Thoracic aorta (tissue), 2 donors: ENCODE data around the gene RGS1. TPM values are rescaled to one million over a fixed set of nuclear protein-coding genes. Genes with fewer than 3 reads are reported as not detected.

ENCODE experiments used
- ATAC-seq: fragments of 150-250 bp; one replicate; pipeline ENCODE4 v1.8.0; 2017; ENCODE audit warnings: low read depth; ENCODE audit not compliant: insufficient number of reproducible peaks, low FRiP score
- DNase-seq: peaks from one replicate; pipeline ENCODE4 v3.0.0-alpha.2; 2020; ENCODE audit warnings: low spot score
- H3K27ac ChIP-seq, 2 donors: fragments of 200-600 bp; sonication (generic); 1 replicate in 1 of 2; 2 replicates in 1 of 2; pipeline ENCODE4 v1.5.1; 2016; ENCODE audit warnings: mild to moderate bottlenecking in 2 of 2, moderate library complexity in 2 of 2
- H3K27me3 ChIP-seq: fragments of 200-600 bp; sonication (generic); replicated peaks from 2 replicates; pipeline ENCODE4 v1.6.0; 2016; ENCODE audit warnings: mild to moderate bottlenecking; ENCODE audit not compliant: insufficient read depth
- H3K36me3 ChIP-seq: fragments of 200-600 bp; sonication (generic); one replicate; pipeline ENCODE4 v1.5.1; 2016
- H3K4me1 ChIP-seq, 2 donors: fragments of 200-600 bp; sonication (generic); 1 replicate in 1 of 2; 2 replicates in 1 of 2; pipeline versions ENCODE4 v1.5.1 to v1.6.0; 2016; ENCODE audit warnings: low read depth in 2 of 2, mild to moderate bottlenecking in 1 of 2; ENCODE audit not compliant: control insufficient read depth in 1 of 2
- H3K4me3 ChIP-seq: fragments of 200-600 bp; sonication (generic); 2 replicates; pipeline ENCODE4 v1.5.1; 2016; ENCODE audit warnings: mild to moderate bottlenecking
- H3K9me3 ChIP-seq: fragments of 200-600 bp; sonication (generic); 2 replicates; pipeline ENCODE4 v1.5.1; 2016
- total RNA-seq, 2 donors: library from RNA; depleted of rRNA; stranded (reverse); fragments of >200 nt; gene quantifications; one replicate each; pipeline versions ENCODE4 v1.1.0 to v1.2.3, GENCODE V29; 2016
- TF ChIP-seq, protein P1 (sequence below): fragments of 200-600 bp; sonication (generic); IDR thresholded peaks from one replicate; pipeline ENCODE4 v1.5.1; 2019; ENCODE audit warnings: antibody characterized with exemption

The RGS1 gene
- total RNA-seq, 2 donors from 2014 or later: 54.0 to 127 TPM

DNA sequence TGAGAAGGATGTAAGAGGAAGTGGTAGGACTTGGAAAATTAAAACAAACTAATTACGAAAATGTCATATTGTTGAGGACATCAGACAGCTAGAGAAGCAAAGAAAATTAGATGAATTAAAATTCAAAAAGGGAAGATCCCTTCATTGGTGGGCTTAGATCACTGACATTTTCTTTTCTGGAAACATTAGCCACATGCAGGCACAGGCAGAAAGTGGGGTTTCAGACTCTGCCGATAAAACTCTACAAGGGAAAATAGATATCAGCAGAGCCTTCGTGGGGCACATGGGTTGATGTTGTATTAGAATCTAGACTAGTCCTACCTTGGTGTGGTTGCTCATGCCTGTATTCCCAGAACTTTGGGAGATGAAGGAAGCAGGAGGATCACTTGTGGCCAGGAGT is 12.4 kb upstream of the RGS1 start:
- no peak for ATAC-seq
- DNase-seq: no peak
- Histone ChIP-seq H3K4me3 (no peak overlapping the region), H3K36me3 (no peaks in the 10 kb centered on the region), H3K4me1 (peaks cover 11 to 25% of the 10 kb centered on the region in 2 donors), H3K27me3 (no peaks in the 10 kb centered on the region), H3K27ac (no peak overlapping the region), H3K9me3 (no peaks in the 10 kb centered on the region)
- TF ChIP-seq, protein P1, sequence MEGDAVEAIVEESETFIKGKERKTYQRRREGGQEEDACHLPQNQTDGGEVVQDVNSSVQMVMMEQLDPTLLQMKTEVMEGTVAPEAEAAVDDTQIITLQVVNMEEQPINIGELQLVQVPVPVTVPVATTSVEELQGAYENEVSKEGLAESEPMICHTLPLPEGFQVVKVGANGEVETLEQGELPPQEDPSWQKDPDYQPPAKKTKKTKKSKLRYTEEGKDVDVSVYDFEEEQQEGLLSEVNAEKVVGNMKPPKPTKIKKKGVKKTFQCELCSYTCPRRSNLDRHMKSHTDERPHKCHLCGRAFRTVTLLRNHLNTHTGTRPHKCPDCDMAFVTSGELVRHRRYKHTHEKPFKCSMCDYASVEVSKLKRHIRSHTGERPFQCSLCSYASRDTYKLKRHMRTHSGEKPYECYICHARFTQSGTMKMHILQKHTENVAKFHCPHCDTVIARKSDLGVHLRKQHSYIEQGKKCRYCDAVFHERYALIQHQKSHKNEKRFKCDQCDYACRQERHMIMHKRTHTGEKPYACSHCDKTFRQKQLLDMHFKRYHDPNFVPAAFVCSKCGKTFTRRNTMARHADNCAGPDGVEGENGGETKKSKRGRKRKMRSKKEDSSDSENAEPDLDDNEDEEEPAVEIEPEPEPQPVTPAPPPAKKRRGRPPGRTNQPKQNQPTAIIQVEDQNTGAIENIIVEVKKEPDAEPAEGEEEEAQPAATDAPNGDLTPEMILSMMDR: no peak

DNA sequence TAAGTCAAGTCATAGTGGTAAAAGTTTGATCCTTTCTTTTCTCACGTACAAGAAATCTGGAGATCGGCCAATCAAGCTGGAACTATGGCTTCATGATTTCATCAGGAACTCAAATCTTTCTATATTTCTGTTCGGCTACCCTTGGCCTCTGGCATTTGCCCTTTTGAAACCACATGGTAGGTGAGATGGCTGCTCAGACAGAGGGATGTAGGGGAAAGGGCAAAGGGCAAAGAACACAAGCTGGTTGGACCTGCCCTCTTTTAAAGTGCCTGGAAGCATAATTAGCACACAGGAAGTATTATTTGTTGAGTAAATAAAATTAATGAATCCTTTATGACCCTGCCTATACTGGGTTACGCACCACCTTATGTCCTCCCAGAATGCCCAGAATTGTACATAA is 11.5 kb upstream of the RGS1 start:
- no peaks in the 10 kb centered on the region for H3K9me3 ChIP-seq
- TF ChIP-seq, protein P1: no peak
- no peaks in the 10 kb centered on the region for H3K27me3 ChIP-seq
- H3K4me3 ChIP-seq: no peak overlapping the region
- H3K36me3 ChIP-seq: no peaks in the 10 kb centered on the region
- H3K27ac ChIP-seq: no peak overlapping the region
- peaks cover 5 to 16% of the 10 kb centered on the region in 2 donors for H3K4me1 ChIP-seq
- no peak for ATAC-seq
- DNase-seq: no peak

DNA sequence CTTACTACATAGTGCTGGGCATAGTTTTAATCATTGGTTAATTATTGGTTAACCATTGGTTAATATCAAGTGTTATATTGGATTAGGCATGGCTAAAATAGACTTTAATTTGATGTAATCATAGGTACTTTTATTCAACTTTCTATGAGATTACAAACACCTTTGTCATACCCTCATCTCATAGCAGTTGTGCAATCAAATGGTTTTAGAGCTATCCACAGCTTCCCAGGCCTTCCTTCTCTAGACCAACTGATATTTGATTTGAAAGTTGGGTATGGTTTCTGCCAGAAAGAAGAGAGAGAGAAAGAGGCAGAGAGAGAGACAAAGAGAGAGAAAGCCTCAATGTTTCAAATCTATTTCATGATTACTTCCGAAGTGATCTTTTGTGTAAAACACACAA is 9.6 kb upstream of the RGS1 start:
- no peak overlapping the region for H3K4me3 ChIP-seq
- DNase-seq (no peak), ATAC-seq (no peak)
- H3K9me3 ChIP-seq: peaks cover 7% of the 10 kb centered on the region
- H3K27me3 ChIP-seq: no peaks in the 10 kb centered on the region
- H3K36me3 ChIP-seq: no peaks in the 10 kb centered on the region
- H3K27ac ChIP-seq: no peak overlapping the region
- no peaks in the 10 kb centered on the region for H3K4me1 ChIP-seq
- TF ChIP-seq, protein P1: no peak

DNA sequence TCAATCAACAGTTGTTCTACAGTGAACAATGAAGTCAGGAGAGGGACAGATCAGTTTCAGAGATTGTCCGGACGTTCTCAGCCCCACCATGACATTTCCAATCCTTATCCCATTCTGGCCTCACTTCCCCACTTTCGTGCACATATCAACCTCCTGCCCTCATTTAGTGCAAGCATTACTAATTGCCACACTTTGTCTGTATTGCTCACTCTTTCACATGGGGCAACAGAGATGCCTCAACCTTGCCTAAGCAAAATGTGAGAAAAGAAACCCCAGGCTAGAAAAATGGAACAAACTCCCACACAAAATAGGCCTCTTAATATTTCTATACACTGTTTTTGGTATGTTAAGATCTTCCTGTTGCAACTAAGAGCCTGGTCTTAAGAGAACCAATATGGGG is 8.9 kb upstream of the RGS1 start:
- TF ChIP-seq, protein P1: no peak
- Histone ChIP-seq H3K4me1 (no peaks in the 10 kb centered on the region), H3K4me3 (no peak overlapping the region), H3K36me3 (no peaks in the 10 kb centered on the region), H3K27ac (no peak overlapping the region), H3K9me3 (peaks cover 7% of the 10 kb centered on the region), H3K27me3 (no peaks in the 10 kb centered on the region)
- DNase-seq (no peak), ATAC-seq (no peak)

DNA sequence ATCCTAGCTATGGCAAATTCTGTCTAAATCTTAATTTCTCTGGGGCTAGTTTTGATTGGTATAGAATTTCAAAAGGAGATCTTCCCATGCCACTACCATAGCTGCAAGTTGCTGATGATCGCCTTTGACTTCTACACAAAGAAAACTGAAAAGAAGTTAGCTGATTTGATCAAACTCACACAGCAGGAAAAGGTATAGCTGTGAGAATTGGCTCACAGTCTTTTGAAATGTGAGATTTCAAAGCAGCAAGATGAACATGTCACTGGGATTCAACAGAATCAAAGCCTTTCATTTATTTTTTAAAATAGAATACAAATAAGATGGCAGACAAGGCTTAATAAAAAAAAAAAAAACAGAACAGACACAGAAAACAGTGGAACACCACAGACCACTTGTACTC is 7.5 kb upstream of the RGS1 start:
- TF ChIP-seq, protein P1: no peak
- no peak overlapping the region for H3K27ac ChIP-seq

More for the DNA sequence above, 7.5 kb upstream of the RGS1 start:
- DNase-seq (no peak), ATAC-seq (no peak)
- no peaks in the 10 kb centered on the region for H3K27me3 ChIP-seq
- H3K4me1 ChIP-seq: no peaks in the 10 kb centered on the region
- peaks cover 7% of the 10 kb centered on the region for H3K9me3 ChIP-seq
- H3K36me3 ChIP-seq: no peaks in the 10 kb centered on the region
- H3K4me3 ChIP-seq: no peak overlapping the region
